H1 (cell line): ENCODE data around the gene ELL.

Experiments used
- ATF3 ChIP-seq: IDR thresholded peaks from 2 replicates; pipeline ENCODE4 v1.6.1; 2011; ENCODE audit warnings: low read depth, mild to moderate bottlenecking, low read length; ENCODE audit not compliant: insufficient read depth
- HDAC2 ChIP-seq, 2 experiments: fragments of 300-600 bp in 1 of 2; sonication (generic) in 1 of 2; IDR thresholded peaks; 2 replicates each; pipeline ENCODE4 v1.6.1; 2011 to 2012; ENCODE audit warnings: low read depth in 2 of 2, low read length in 2 of 2, mild to moderate bottlenecking in 2 of 2, moderate library complexity in 2 of 2, borderline replicate concordance in 1 of 2, inconsistent platforms in 1 of 2
- NRF1 ChIP-seq: IDR thresholded peaks from 2 replicates; pipeline ENCODE4 v1.6.1; 2011; ENCODE audit warnings: mild to moderate bottlenecking, low read depth, low read length, improper control_type of control experiment
- POLR2A ChIP-seq, 2 experiments: IDR thresholded peaks; 1 replicate in 1 of 2; 2 replicates in 1 of 2; pipeline ENCODE4 v1.6.1; 2011; ENCODE audit warnings: low read depth in 2 of 2, low read length in 2 of 2, mild to moderate bottlenecking in 2 of 2; ENCODE audit errors: control extremely low read depth in 1 of 2
- POLR2AphosphoS5 ChIP-seq: IDR thresholded peaks from 2 replicates; pipeline ENCODE4 v1.6.1; 2011; ENCODE audit warnings: low read depth, low read length
- RNF2 ChIP-seq: fragments of 200-900, 300-1000 bp; sonication (generic); IDR thresholded peaks from 2 replicates; pipeline ENCODE4 v1.7.1; 2016; ENCODE audit warnings: borderline replicate concordance, low read depth, mild to moderate bottlenecking, antibody characterized with exemption, low read length; ENCODE audit not compliant: poor library complexity, severe bottlenecking; ENCODE audit errors: missing control alignments
- SUZ12 ChIP-seq: fragments of 200-600 bp; sonication (generic); IDR thresholded peaks from 2 replicates; pipeline ENCODE4 v1.6.1; 2012; ENCODE audit warnings: mild to moderate bottlenecking, inconsistent platforms, low read length, moderate library complexity, mixed read lengths
- USF2 ChIP-seq: IDR thresholded peaks from 2 replicates; pipeline ENCODE4 v1.6.1; 2011; ENCODE audit warnings: low read length, improper control_type of control experiment
- ZNF274 ChIP-seq: IDR thresholded peaks from 2 replicates; pipeline ENCODE4 v1.7.0; 2012; ENCODE audit warnings: low read length, borderline replicate concordance; ENCODE audit errors: extremely low read depth

GRCh38 chr19:18440415-18440877 lies 81.4 kb downstream of the ELL start:
- TF ChIP-seq HDAC2 (IDR thresholded peaks at IDR 0.05; ENCODE audit: borderline replicate concordance in 1 of 2, low read depth in 2 of 2, low read length in 2 of 2): no peak
- no peak for TF ChIP-seq POLR2AphosphoS5
- TF ChIP-seq NRF1: no peak
- TF ChIP-seq ATF3: no peak
- no peak for TF ChIP-seq USF2
- no peak for TF ChIP-seq SUZ12
- no peak for TF ChIP-seq RNF2
- TF ChIP-seq ZNF274: no peak
- TF ChIP-seq POLR2A (IDR thresholded peaks at IDR 0.05; ENCODE audit: control extremely low read depth in 1 of 2, low read depth in 2 of 2, low read length in 2 of 2): no peak
